ENCODE measurements around the gene NOS2.

DNA sequence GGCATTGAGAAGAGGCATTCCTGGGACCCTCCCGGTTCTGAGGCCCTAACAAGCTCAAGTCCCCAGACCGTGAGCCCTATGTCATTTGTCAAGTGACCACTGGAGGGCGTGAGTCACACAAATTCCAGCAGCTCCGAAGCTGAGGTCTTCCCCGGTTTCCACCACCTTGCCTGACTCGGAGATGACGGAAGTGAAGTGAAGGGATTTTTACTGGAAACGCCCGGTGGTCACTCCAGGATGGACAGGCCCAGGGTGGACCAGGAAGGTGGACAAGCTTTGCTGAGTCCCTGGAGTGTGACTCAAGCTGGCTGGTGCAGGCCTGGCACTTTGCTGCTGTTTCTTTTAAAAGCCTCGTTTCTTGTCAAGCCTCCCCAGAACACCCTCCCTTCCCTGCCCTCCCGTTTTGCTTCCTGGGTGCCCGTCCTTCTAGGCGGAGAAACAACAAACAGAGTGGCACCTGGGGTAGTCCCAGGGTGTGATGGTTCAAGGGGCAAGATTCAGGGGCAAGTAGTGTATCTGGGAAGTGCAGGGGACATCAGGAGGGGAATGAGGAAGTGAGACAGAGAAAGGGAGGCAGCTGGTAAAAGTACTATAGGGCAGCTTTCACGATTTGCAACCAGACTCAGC, 5.3 kb upstream of the NOS2 start:
- TF ChIP-seq GATA3 (IDR thresholded peaks at IDR 0.05; ENCODE audit: low read depth, low read length): no peak
- TF ChIP-seq GATA2 (IDR thresholded peaks at IDR 0.05; ENCODE audit: low read depth, low read length): no peak

Measured in SH-SY5Y (cell line).